ENCODE data around the gene GIMAP8.
"Not testable (repeated sequence)": the region's sequence is repeated elsewhere in the genome, so short reads cannot be mapped to it uniquely, and the experiment has no call there.

The GIMAP8 gene

GRCh38 chr7:150453892-150454291 lies 3.5 kb downstream of the GIMAP8 start:
- in situ Hi-C loops (cut with MboI; ENCODE audit: low sequenced_read_pairs) = no loop called here

DNA sequence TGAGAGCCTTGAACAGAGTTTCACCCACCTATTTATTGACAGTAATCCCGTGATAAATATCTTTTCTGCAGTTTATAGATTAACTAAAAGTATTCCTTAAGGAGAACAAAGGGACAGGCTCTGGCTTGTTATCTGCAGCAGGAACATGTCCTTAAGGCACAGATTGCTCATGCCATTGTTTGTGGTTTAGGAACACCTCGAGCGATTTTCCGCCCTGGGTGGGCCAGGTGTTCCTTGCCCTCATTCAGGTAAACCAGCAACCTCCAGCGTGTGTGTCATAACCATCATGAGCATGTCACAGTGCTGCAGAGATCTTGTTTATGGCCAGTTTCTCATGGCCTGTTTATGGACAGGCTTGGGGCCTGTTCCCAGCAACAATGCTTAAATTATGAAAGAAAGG lies 6.6 kb downstream of the GIMAP8 start:
- in situ Hi-C loops (cut with MboI; ENCODE audit: low sequenced_read_pairs) = not testable (repeated sequence)

DNA sequence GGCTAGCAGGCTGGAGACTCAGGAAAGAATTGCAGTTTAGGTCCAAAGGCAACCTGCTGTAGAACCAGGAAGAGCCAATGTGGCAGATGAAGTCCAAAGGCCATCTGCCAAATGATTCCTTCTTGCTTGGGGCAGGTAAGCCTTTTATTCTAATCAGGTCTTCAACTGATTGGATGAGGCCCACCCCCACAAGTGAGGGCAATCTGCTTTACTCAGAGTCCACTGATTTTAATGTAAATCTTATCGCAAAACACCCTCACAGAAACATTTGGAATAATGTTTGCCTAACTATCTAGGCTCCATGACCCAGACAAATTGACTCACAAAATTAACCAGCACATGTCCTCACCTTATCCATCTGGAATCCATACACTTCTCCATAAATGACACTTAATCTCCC lies 7.8 kb downstream of the GIMAP8 start:
- in situ Hi-C loops (cut with MboI; ENCODE audit: low sequenced_read_pairs) = no loop called here

DNA sequence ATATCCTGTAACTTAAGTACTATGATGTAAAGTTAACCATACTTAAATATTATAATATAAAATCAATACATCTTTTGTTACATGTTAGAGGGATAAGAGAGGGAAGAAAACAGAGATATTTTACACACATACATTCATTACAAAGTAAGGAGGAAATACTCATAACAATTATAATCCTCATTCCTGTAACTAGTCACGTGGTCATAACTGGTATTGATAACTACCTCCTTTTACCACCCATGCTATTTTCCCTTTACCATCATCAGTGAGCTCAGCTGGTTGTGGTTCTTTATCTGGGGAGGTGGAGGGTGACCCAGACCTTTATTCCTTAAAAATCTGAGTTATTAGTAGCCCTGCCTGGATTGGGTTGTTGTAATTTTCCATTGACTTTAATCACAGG lies 8.3 kb downstream of the GIMAP8 start:
- in situ Hi-C loops (cut with MboI; ENCODE audit: low sequenced_read_pairs) = no loop called here

DNA sequence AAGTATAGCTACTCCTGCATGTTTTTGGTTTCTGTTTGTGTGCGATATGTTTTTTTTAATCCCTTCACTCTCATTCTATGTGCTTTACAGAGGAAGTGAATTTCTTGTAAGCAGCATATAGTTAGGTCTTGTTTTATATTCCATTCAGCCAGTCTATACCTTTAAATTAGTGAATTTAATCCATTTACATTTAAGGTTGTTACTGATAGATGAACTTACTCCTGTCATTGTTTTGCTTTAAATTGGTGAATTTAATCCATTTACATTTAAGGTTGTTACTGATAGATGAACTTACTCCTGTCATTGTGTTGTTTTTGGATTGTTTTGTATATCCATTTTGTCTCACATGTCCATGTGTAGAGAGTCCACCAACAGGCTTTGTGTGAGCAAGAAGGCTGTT lies 11.1 kb downstream of the GIMAP8 start:
- in situ Hi-C loops (cut with MboI; ENCODE audit: low sequenced_read_pairs) = no loop called here

GRCh38 chr7:150462413-150462812 lies 12.0 kb downstream of the GIMAP8 start:
- in situ Hi-C loops (cut with MboI; ENCODE audit: low sequenced_read_pairs) = no loop called here

- in situ Hi-C loops (cut with MboI; ENCODE audit: low sequenced_read_pairs) = no loop called here
Observed at GRCh38 chr7:150463461-150463860, 13.0 kb downstream of the GIMAP8 start.

DNA sequence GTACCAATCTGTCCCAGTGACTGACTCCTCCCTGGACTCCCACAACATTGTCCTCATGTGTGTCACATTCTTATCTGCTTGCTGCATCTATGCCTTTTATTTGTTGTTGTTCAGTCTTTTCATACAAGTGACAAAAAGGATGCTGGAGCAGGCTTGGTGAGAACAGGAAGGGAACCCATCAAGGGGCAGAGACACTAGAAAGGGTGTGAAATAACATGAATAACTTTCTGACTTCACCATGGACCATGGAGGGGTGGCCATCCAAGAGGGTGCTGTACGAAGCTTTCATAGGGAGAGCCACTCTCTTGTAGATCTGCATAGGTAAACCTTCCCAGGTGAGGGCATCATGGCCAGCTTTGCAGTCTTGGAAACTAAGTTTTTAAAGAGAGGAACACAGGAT lies 14.5 kb downstream of the GIMAP8 start:
- in situ Hi-C loops (cut with MboI; ENCODE audit: low sequenced_read_pairs) = no loop called here

- in situ Hi-C loops (cut with MboI; ENCODE audit: low sequenced_read_pairs) = no loop called here
Observed at GRCh38 chr7:150465414-150465813, 15.0 kb downstream of the GIMAP8 start.

- in situ Hi-C loops (cut with MboI; ENCODE audit: low sequenced_read_pairs) = no loop called here
Observed at GRCh38 chr7:150466477-150466876, 16.0 kb downstream of the GIMAP8 start.

GRCh38 chr7:150468241-150468640 lies 17.8 kb downstream of the GIMAP8 start:
- in situ Hi-C loops (cut with MboI; ENCODE audit: low sequenced_read_pairs) = no loop called here

DNA sequence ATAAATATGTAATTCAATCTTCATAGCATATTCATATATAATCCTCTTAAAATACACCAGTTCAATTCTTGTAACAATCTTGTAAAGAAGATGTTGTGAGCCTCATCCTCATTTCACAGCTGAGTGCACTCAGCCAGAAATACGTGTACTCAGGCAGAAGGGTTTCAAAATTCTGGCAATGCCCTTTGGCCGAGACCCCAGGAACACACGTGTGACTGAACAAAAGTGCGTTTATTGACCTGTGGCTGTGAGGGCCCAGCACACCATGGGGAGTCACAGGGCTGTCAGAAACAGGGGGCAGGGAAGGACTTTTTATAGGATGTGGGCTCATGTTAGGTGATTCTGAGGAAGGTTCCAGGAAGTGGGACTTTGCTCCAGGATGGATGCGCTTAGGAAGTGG lies 21.5 kb downstream of the GIMAP8 start:
- in situ Hi-C loops (cut with MboI; ENCODE audit: low sequenced_read_pairs) = no loop called here

GRCh38 chr7:150473902-150474301 lies 23.5 kb downstream of the GIMAP8 start:
- in situ Hi-C loops (cut with MboI; ENCODE audit: low sequenced_read_pairs) = no loop called here

GRCh38 chr7:150476285-150476684 lies 25.9 kb downstream of the GIMAP8 start:
- in situ Hi-C loops (cut with MboI; ENCODE audit: low sequenced_read_pairs) = no loop called here

DNA sequence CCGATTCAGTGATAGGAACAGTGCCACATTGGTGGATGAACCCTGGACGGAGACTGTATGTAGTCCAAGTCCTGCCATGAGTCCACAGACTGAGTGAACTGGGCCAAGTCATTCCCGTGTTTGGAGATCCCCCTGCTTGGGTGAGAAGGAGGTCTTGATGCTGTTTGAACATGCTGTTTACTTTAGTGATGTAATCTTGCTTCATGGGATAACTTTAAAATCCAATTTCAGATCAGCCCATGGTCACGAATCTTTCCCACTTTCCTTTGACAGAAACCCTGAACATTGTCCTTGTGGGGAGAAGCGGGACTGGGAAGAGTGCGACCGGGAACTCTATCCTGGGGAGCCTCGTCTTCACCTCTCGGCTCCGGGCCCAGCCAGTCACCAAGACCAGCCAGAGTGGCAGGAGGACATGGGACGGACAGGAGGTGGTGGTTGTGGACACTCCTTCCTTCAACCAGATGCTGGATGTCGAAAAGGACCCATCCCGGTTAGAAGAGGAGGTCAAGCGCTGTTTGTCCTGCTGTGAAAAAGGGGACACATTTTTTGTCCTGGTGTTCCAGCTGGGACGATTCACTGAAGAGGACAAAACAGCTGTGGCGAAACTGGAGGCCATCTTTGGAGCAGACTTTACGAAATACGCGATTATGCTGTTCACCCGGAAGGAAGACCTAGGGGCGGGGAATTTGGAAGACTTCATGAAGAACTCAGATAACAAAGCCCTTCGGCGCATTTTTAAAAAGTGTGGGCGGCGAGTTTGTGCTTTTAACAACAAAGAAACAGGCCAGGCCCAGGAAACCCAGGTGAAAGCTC lies 26.6 kb downstream of the GIMAP8 start:
- in situ Hi-C loops (cut with MboI; ENCODE audit: low sequenced_read_pairs) = no loop called here

DNA sequence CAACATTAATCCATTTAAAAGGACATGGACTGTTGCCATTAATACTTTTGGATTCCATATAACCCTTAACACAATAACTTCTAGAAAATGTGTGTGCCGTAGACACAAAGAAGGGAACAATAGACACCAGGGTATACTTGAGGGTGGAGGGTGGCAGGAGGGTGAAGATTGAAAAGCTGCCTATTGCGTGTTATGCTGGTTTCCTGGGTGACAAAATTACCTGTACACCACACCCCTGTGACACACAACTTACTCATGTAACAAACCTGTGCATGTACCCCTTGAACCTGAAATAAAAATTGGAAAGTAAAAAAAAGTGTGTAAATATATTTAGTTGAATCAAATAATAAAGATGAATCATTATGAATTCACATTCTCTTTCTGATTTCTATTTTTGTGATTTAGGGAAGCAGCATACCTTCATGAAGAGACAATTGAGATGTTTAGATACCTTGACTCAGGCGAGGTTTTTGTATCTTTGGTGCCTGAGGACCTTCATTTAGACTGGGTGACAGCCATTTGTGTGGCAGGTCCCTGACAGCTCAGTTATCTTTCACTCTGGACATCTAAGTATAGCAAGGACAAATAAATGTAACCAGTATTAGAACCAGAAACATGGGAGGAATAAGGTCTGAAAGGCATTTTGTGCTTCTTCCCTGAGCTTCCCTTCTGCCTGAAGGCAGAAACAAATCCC lies 28.7 kb downstream of the GIMAP8 start:
- in situ Hi-C loops (cut with MboI; ENCODE audit: low sequenced_read_pairs) = no loop called here

DNA sequence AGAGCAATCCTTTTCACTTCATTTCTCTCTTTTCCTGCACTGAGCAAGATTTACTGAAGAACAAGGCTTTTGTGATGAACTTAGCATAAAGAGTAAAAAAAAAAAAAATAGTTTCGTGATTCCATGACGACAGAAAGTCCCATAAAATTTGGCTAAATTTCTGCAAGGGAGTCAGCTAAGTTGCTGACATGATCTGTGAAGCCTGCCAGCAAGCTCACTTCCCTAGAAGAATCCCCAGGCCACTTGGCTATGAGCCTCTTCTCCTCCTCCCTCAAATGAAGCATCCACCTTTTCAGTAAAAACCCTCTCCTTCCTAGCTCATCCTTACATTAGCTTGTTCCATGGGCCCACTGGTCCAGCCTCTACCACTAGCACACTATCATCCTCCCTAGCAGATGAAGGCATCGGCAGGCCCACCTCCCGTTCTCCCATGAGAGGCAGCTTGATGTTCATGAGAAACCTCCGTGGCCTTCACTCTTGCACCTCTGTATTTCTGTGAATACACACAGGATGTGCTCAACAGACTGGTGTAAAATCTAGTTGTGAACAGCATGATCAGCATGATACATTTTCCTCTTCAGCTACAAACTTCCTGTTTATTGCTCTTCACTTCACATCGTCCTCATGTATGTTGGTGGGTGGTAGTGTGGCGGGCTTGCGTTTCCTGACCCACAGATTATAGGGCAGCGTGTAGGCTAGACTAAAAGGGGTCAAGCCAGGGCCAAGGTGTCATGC lies 30.9 kb downstream of the GIMAP8 start:
- in situ Hi-C loops (cut with MboI; ENCODE audit: low sequenced_read_pairs) = no loop called here

DNA sequence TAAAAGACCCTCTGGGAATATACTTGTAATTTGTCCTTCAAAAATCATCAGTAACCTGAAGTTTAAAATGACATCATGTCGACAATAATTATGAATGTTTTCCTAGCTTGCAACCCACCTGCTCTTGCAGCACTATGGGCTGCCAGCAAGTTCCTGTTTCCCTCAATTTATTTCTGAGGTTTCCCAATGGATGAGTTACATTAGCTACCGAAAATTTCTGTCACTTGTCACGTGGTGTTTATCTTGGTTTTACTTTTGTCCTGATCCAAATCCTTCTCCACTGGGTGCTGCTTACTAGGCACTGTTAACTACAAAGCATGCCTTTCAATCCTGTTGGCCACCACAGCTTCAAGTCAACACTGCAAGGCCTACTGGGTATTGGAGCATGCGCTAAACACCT lies 31.5 kb downstream of the GIMAP8 start:
- in situ Hi-C loops (cut with MboI; ENCODE audit: low sequenced_read_pairs) = no loop called here

GRCh38 chr7:150483514-150483913 lies 33.1 kb downstream of the GIMAP8 start:
- in situ Hi-C loops (cut with MboI; ENCODE audit: low sequenced_read_pairs) = not testable (repeated sequence)

DNA sequence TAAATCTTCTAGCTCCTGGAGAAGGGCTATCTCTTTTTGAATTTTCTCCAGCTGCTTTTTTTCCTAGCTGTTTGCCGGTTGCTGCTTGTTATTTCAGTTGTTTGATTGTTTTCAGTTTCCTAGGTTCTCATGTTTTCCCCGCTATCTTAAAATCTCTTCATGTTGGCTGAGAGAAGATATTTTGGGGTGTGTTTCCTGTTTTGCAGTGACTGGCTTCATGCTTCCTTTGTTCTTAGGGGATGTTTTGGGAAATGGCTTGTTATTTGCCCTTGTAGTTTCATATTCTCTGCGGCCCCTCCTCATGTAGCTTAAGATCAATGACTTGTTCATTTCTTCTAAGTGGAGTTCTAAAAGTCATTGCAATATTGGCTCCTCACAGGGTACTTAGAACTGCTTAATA lies 33.6 kb downstream of the GIMAP8 start:
- in situ Hi-C loops (cut with MboI; ENCODE audit: low sequenced_read_pairs) = not testable (repeated sequence)

GRCh38 chr7:150487625-150488024 lies 37.2 kb downstream of the GIMAP8 start:
- in situ Hi-C loops (cut with MboI; ENCODE audit: low sequenced_read_pairs) = no loop called here

- in situ Hi-C loops (cut with MboI; ENCODE audit: low sequenced_read_pairs) = no loop called here
Observed at GRCh38 chr7:150489782-150490181, 39.4 kb downstream of the GIMAP8 start.
